Nephron (organoid): ENCODE measurements around the gene CYP2B6.

Experiments used
- H3K27ac Mint-ChIP-seq, 3 experiments: 2 replicates each; pipeline ENCODE4 v1.8.0; 2020; ENCODE audit warnings: mixed read lengths in 3 of 3, mild to moderate bottlenecking in 2 of 3, moderate library complexity in 1 of 3
- H3K27me3 Mint-ChIP-seq: 2 replicates; pipeline ENCODE4 v1.8.0; 2021; ENCODE audit warnings: low read depth, mild to moderate bottlenecking, moderate library complexity, mixed read lengths
- H3K36me3 Mint-ChIP-seq: 2 replicates; pipeline ENCODE4 v1.8.0; 2020; ENCODE audit warnings: low read depth, mixed read lengths
- H3K4me1 Mint-ChIP-seq: 2 replicates; pipeline ENCODE4 v1.8.0; 2020; ENCODE audit warnings: mixed read lengths
- H3K4me3 Mint-ChIP-seq, 3 experiments: 2 replicates each; pipeline ENCODE4 v1.8.0; 2020; ENCODE audit warnings: mild to moderate bottlenecking in 3 of 3, mixed read lengths in 3 of 3, moderate library complexity in 2 of 3
- H3K9me3 Mint-ChIP-seq: 2 replicates; pipeline ENCODE4 v1.8.0; 2020; ENCODE audit warnings: mixed read lengths
- CTCF ChIP-seq, 3 experiments: fragments of 200-600 bp; sonication (generic); IDR thresholded peaks; one replicate each; pipeline ENCODE4 v1.5.0; 2021; ENCODE audit warnings: antibody characterized with exemption in 3 of 3; ENCODE audit not compliant: unreplicated experiment in 3 of 3

Gene CYP2B6

GRCh38 chr19:40948580-40949299 is 42.3 kb upstream of the CYP2B6 start:
- Mint-ChIP-seq H3K27ac (no peak overlapping the region), H3K9me3 (peaks cover 17% of the 10 kb centered on the region), H3K4me1 (no peaks in the 10 kb centered on the region), H3K4me3 (no peak overlapping the region), H3K36me3 (no peaks in the 10 kb centered on the region), H3K27me3 (no peaks in the 10 kb centered on the region)
- no peak for TF ChIP-seq CTCF (IDR thresholded peaks at IDR 0.05; ENCODE audit: unreplicated experiment in 3 of 3)

GRCh38 chr19:40954573-40954972 is 36.5 kb upstream of the CYP2B6 start:
- TF ChIP-seq CTCF (IDR thresholded peaks at IDR 0.05; ENCODE audit: unreplicated experiment in 3 of 3), result no peak
- Mint-ChIP-seq H3K4me1 (no peaks in the 10 kb centered on the region), H3K9me3 (peaks cover 31% of the 10 kb centered on the region), H3K27ac (no peak overlapping the region), H3K4me3 (no peak overlapping the region), H3K36me3 (no peaks in the 10 kb centered on the region), H3K27me3 (no peaks in the 10 kb centered on the region)

GRCh38 chr19:40959338-40959737 is 31.7 kb upstream of the CYP2B6 start:
- H3K4me3 Mint-ChIP-seq, result no peak overlapping the region
- no peak for TF ChIP-seq CTCF (IDR thresholded peaks at IDR 0.05; ENCODE audit: unreplicated experiment in 3 of 3)
- no peaks in the 10 kb centered on the region for H3K4me1 Mint-ChIP-seq
- H3K27me3 Mint-ChIP-seq, result peaks cover 9% of the 10 kb centered on the region
- H3K27ac Mint-ChIP-seq, result no peak overlapping the region
- H3K9me3 Mint-ChIP-seq, result peaks cover 22% of the 10 kb centered on the region
- no peaks in the 10 kb centered on the region for H3K36me3 Mint-ChIP-seq

DNA sequence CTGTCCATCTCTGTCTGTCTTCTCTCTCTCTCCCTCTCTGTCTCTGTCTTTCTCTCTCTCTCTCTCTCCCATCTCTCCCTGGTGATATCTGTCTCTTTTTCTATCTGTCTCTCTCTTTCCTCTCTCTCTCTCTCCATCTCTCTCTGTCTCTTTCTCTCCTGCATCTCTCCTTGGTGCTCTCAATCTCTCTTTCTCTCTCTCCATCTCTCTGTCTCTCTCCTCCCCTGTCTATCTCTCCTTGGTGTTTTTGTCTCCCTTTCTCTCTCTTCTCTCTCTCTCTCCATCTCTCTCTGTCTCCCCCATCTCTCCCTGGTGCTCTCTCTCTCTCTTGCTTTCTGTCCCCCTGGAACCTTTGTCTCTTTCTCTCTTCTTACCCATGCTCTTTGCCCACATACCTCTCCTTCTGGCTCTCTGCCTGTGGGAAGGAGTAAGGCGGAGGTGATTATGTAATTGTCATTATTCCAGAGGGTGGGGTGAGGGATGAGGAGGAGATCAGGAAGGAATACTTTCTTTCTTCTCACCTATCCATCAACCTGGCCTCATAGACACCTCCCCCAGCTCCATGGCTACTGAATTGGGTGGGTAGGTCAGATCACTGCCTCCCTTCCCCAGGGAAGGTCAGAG is 30.9 kb upstream of the CYP2B6 start:
- H3K4me3 Mint-ChIP-seq, result no peak overlapping the region

GRCh38 chr19:40960780-40961179 is 30.3 kb upstream of the CYP2B6 start:
- TF ChIP-seq CTCF (IDR thresholded peaks at IDR 0.05; ENCODE audit: unreplicated experiment in 3 of 3), result no peak
- Mint-ChIP-seq H3K27me3 (peaks cover 9% of the 10 kb centered on the region), H3K36me3 (no peaks in the 10 kb centered on the region), H3K27ac (no peak overlapping the region), H3K4me3 (no peak overlapping the region), H3K9me3 (peaks cover 15% of the 10 kb centered on the region), H3K4me1 (no peaks in the 10 kb centered on the region)

More for the DNA sequence above, 30.9 kb upstream of the CYP2B6 start:
- no peak for TF ChIP-seq CTCF (IDR thresholded peaks at IDR 0.05; ENCODE audit: unreplicated experiment in 3 of 3)
- H3K27me3 Mint-ChIP-seq, result peaks cover 9% of the 10 kb centered on the region
- peaks cover 15% of the 10 kb centered on the region for H3K9me3 Mint-ChIP-seq
- H3K36me3 Mint-ChIP-seq, result no peaks in the 10 kb centered on the region
- H3K4me1 Mint-ChIP-seq, result no peaks in the 10 kb centered on the region
- H3K27ac Mint-ChIP-seq, result no peak overlapping the region
